ENCODE measurements around the gene GAS2.

Gene GAS2

GRCh38 chr11:22688914-22689313 is 22.5 kb downstream of the GAS2 start:
- no peak for ATAC-seq (replicated peaks)
- DNase-seq, result no peak
- Mint-ChIP-seq H3K4me3 (no peak overlapping the region), H3K36me3 (no peaks in the 10 kb centered on the region), H3K9me3 (no peaks in the 10 kb centered on the region), H3K4me1 (no peaks in the 10 kb centered on the region), H3K27me3 (peaks cover 0 to 12% of the 10 kb centered on the region in 2 donors), H3K27ac (no peak overlapping the region)

- H3K4me3 Mint-ChIP-seq, result no peak overlapping the region
- no peak for DNase-seq
- ATAC-seq (replicated peaks), result no peak
- no peaks in the 10 kb centered on the region for H3K36me3 Mint-ChIP-seq
- H3K9me3 Mint-ChIP-seq, result no peaks in the 10 kb centered on the region
- H3K27ac Mint-ChIP-seq, result no peak overlapping the region
- peaks cover 0 to 8% of the 10 kb centered on the region in 2 donors for H3K27me3 Mint-ChIP-seq
- H3K4me1 Mint-ChIP-seq, result no peaks in the 10 kb centered on the region
These were observed 23.8 kb downstream of the GAS2 start for GRCh38 chr11:22690257-22690656.

- Mint-ChIP-seq H3K4me1 (no peaks in the 10 kb centered on the region), H3K36me3 (no peaks in the 10 kb centered on the region), H3K9me3 (no peaks in the 10 kb centered on the region), H3K27me3 (peaks cover 0 to 8% of the 10 kb centered on the region in 2 donors), H3K4me3 (no peak overlapping the region), H3K27ac (no peak overlapping the region)
- DNase-seq, result no peak
- ATAC-seq (replicated peaks), result no peak
These were observed 24.5 kb downstream of the GAS2 start for GRCh38 chr11:22690871-22691270.

GRCh38 chr11:22699388-22699787 is 33.0 kb downstream of the GAS2 start:
- Mint-ChIP-seq H3K27ac (no peak overlapping the region), H3K4me3 (no peak overlapping the region), H3K36me3 (no peaks in the 10 kb centered on the region), H3K27me3 (peaks cover 4 to 6% of the 10 kb centered on the region in 2 donors), H3K4me1 (no peaks in the 10 kb centered on the region), H3K9me3 (no peaks in the 10 kb centered on the region)
- DNase-seq, result no peak
- no peak for ATAC-seq (replicated peaks)

- Mint-ChIP-seq H3K27ac (no peak overlapping the region), H3K27me3 (peaks cover 6% of the 10 kb centered on the region in 2 donors), H3K9me3 (no peaks in the 10 kb centered on the region), H3K36me3 (no peaks in the 10 kb centered on the region), H3K4me3 (no peak overlapping the region), H3K4me1 (no peaks in the 10 kb centered on the region)
- no peak for ATAC-seq (replicated peaks)
- no peak for DNase-seq
These were observed 35.6 kb downstream of the GAS2 start for GRCh38 chr11:22702031-22702430.

GRCh38 chr11:22703040-22703439 is 36.6 kb downstream of the GAS2 start:
- H3K4me1 Mint-ChIP-seq, result no peaks in the 10 kb centered on the region
- H3K9me3 Mint-ChIP-seq, result no peaks in the 10 kb centered on the region
- no peak overlapping the region for H3K27ac Mint-ChIP-seq
- no peak overlapping the region for H3K4me3 Mint-ChIP-seq
- H3K36me3 Mint-ChIP-seq, result no peaks in the 10 kb centered on the region
- ATAC-seq (replicated peaks) (no peak), DNase-seq (no peak)
- H3K27me3 Mint-ChIP-seq, result peaks cover 6 to 12% of the 10 kb centered on the region in 2 donors

- Mint-ChIP-seq H3K36me3 (no peaks in the 10 kb centered on the region), H3K27me3 (peaks cover 6 to 12% of the 10 kb centered on the region in 2 donors), H3K4me3 (no peak overlapping the region), H3K9me3 (no peaks in the 10 kb centered on the region), H3K27ac (no peak overlapping the region), H3K4me1 (no peaks in the 10 kb centered on the region)
- DNase-seq (no peak), ATAC-seq (replicated peaks) (no peak)
These were observed 37.2 kb downstream of the GAS2 start for GRCh38 chr11:22703591-22703990.

- peaks cover 7 to 8% of the 10 kb centered on the region in 2 donors for H3K27me3 Mint-ChIP-seq
- no peak overlapping the region for H3K4me3 Mint-ChIP-seq
- H3K36me3 Mint-ChIP-seq, result no peaks in the 10 kb centered on the region
- no peaks in the 10 kb centered on the region for H3K4me1 Mint-ChIP-seq
- ATAC-seq (replicated peaks) (no peak), DNase-seq (no peak)
- H3K9me3 Mint-ChIP-seq, result peaks cover 0 to 3% of the 10 kb centered on the region in 2 donors
- no peak overlapping the region for H3K27ac Mint-ChIP-seq
These were observed 40.9 kb downstream of the GAS2 start for GRCh38 chr11:22707119-22707899.

- H3K4me3 Mint-ChIP-seq, result no peak overlapping the region
- peaks cover 11 to 12% of the 10 kb centered on the region in 2 donors for H3K27me3 Mint-ChIP-seq
- H3K27ac Mint-ChIP-seq, result no peak overlapping the region
- ATAC-seq (replicated peaks) (no peak), DNase-seq (no peak)
- peaks cover 9 to 15% of the 10 kb centered on the region in 2 donors for H3K9me3 Mint-ChIP-seq
- H3K36me3 Mint-ChIP-seq, result no peaks in the 10 kb centered on the region
- H3K4me1 Mint-ChIP-seq, result no peaks in the 10 kb centered on the region
These were observed 44.8 kb downstream of the GAS2 start for GRCh38 chr11:22711071-22711770.

GRCh38 chr11:22711880-22712279 is 45.5 kb downstream of the GAS2 start:
- no peaks in the 10 kb centered on the region for H3K36me3 Mint-ChIP-seq
- peaks cover 9 to 15% of the 10 kb centered on the region in 2 donors for H3K9me3 Mint-ChIP-seq
- H3K4me1 Mint-ChIP-seq, result no peaks in the 10 kb centered on the region
- no peak for ATAC-seq (replicated peaks)
- no peak overlapping the region for H3K27ac Mint-ChIP-seq
- no peak for DNase-seq
- peaks cover 11 to 12% of the 10 kb centered on the region in 2 donors for H3K27me3 Mint-ChIP-seq
- no peak overlapping the region for H3K4me3 Mint-ChIP-seq

GRCh38 chr11:22713336-22713735 is 46.9 kb downstream of the GAS2 start:
- H3K4me1 Mint-ChIP-seq, result no peaks in the 10 kb centered on the region
- no peak overlapping the region for H3K4me3 Mint-ChIP-seq
- no peaks in the 10 kb centered on the region for H3K36me3 Mint-ChIP-seq
- no peak for DNase-seq
- H3K27ac Mint-ChIP-seq, result no peak overlapping the region
- peaks cover 4 to 12% of the 10 kb centered on the region in 2 donors for H3K27me3 Mint-ChIP-seq
- ATAC-seq (replicated peaks), result no peak
- H3K9me3 Mint-ChIP-seq, result peaks cover 12 to 15% of the 10 kb centered on the region in 2 donors

- H3K27ac Mint-ChIP-seq, result no peak overlapping the region
- DNase-seq (no peak), ATAC-seq (replicated peaks) (no peak)
- H3K4me1 Mint-ChIP-seq, result no peaks in the 10 kb centered on the region
- H3K36me3 Mint-ChIP-seq, result no peaks in the 10 kb centered on the region
- no peak overlapping the region for H3K4me3 Mint-ChIP-seq
- peaks cover 4 to 12% of the 10 kb centered on the region in 2 donors for H3K27me3 Mint-ChIP-seq
- peaks cover 12 to 15% of the 10 kb centered on the region in 2 donors for H3K9me3 Mint-ChIP-seq
These were observed 49.6 kb downstream of the GAS2 start for GRCh38 chr11:22715971-22716370.

- H3K4me3 Mint-ChIP-seq, result no peak overlapping the region
- no peak overlapping the region for H3K27ac Mint-ChIP-seq
- H3K27me3 Mint-ChIP-seq, result no peaks in the 10 kb centered on the region
These were observed 54.0 kb downstream of the GAS2 start for GRCh38 chr11:22720457-22720856.

GRCh38 chr11:22723274-22723673 is 56.9 kb downstream of the GAS2 start:
- no peak overlapping the region for H3K27ac Mint-ChIP-seq
- H3K27me3 Mint-ChIP-seq, result no peaks in the 10 kb centered on the region

More at GRCh38 chr11:22720457-22720856, 54.0 kb downstream of the GAS2 start:
- H3K9me3 Mint-ChIP-seq, result peaks cover 0 to 3% of the 10 kb centered on the region in 2 donors
- no peaks in the 10 kb centered on the region for H3K4me1 Mint-ChIP-seq
- H3K36me3 Mint-ChIP-seq, result no peaks in the 10 kb centered on the region
- ATAC-seq (replicated peaks), result no peak
- DNase-seq, result no peak

GRCh38 chr11:22725079-22725478 is 58.7 kb downstream of the GAS2 start:
- ATAC-seq (replicated peaks) (no peak), DNase-seq (no peak)
- Mint-ChIP-seq H3K36me3 (no peaks in the 10 kb centered on the region), H3K27me3 (no peaks in the 10 kb centered on the region), H3K4me3 (no peak overlapping the region), H3K27ac (no peak overlapping the region), H3K4me1 (no peaks in the 10 kb centered on the region), H3K9me3 (no peaks in the 10 kb centered on the region)

More at GRCh38 chr11:22723274-22723673, 56.9 kb downstream of the GAS2 start:
- Mint-ChIP-seq H3K4me1 (no peaks in the 10 kb centered on the region), H3K4me3 (no peak overlapping the region), H3K9me3 (no peaks in the 10 kb centered on the region), H3K36me3 (no peaks in the 10 kb centered on the region)
- DNase-seq (no peak), ATAC-seq (replicated peaks) (no peak)

All from stimulated activated naive B cell treated with anti-CD40 and anti-IgM and Interleukin-4, amounts not matched to agents 10 μg/mL and 1 μg/mL and 100 μg/mL, for 72 hours (primary cell).